ENCODE results near the gene WDFY2.

DNA sequence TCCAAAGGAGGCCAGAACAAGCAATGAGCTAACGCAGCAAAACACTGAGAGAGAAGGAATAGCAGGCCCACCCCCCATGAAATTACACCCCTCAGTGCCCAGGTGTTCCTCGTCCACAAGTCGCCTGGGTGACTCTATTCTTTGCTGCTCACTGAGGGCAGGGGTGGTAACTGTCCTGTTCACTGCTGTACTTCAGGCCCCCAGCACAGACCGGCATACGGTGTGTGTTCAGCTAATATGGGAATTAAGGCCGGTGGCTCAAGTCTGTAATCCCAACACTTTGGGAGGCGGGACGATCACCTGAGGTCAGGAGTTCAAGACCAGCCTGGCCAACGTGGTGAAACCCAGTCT, 187.8 kb downstream of the WDFY2 start:
- TF ChIP-seq CTCF (IDR thresholded peaks at IDR 0.05), result no peak
- TF ChIP-seq POLR2A (IDR thresholded peaks at IDR 0.05), result no peak
